SK-N-MC (cell line): ENCODE results near the gene SCGB1D2.
"Not testable (repeated sequence)": the region's sequence is repeated elsewhere in the genome, so short reads cannot be mapped to it uniquely, and the experiment has no call there.

Experiments used
- DNase-seq: peaks from one replicate; pipeline ENCODE4 v3.0.0-alpha.2; 2011; ENCODE audit warnings: low read depth, low spot score
- H3K27ac ChIP-seq: fragments of 200-600 bp; sonication (generic); 2 replicates; pipeline ENCODE4 v1.5.1; 2016; ENCODE audit warnings: mixed run types
- H3K36me3 ChIP-seq: fragments of 200-600 bp; sonication (generic); 2 replicates; pipeline ENCODE4 v1.6.1; 2017; ENCODE audit warnings: antibody characterized with exemption, low read length, mixed read lengths; ENCODE audit not compliant: insufficient read depth
- H3K4me3 ChIP-seq: fragments of 200-600 bp; sonication (generic); 2 replicates; pipeline ENCODE4 v1.5.1; 2016
- H3K9ac ChIP-seq: fragments of 200-600 bp; sonication (generic); 2 replicates; pipeline ENCODE4 v1.8.0; 2017; ENCODE audit warnings: mixed run types, mixed read lengths; ENCODE audit not compliant: insufficient read length
- H3K9me3 ChIP-seq: fragments of 200-600 bp; sonication (generic); 2 replicates; pipeline ENCODE4 v1.6.1; 2017; ENCODE audit warnings: low read depth, mild to moderate bottlenecking, antibody characterized with exemption, low read length, moderate library complexity, mixed read lengths
- EZH2 ChIP-seq: fragments of 200-600 bp; sonication (generic); IDR thresholded peaks from one replicate; pipeline ENCODE4 v1.6.1; 2017; ENCODE audit warnings: antibody characterized with exemption
- FOXP2 ChIP-seq: optimal IDR thresholded peaks from 2 replicates; pipeline ENCODE3; 2011; ENCODE audit warnings: mild to moderate bottlenecking, moderate library complexity; ENCODE audit not compliant: insufficient read depth; ENCODE audit errors: extremely low read length, control extremely low read depth
- POLR2AphosphoS5 ChIP-seq: IDR thresholded peaks from 2 replicates; pipeline ENCODE4 v1.6.1; 2012; ENCODE audit warnings: mild to moderate bottlenecking, low read depth, low read length, borderline replicate concordance

Gene SCGB1D2

GRCh38 chr11:62242021-62242420 lies at the start of gene SCGB1D2:
Gene SCGB1D2 (plus strand): TSS chr11:62242239. CDS start chr11:62242308, 69 bp downstream.
- H3K9ac ChIP-seq = no peak within 1 kb of the TSS
- no peaks in the 10 kb centered on the region for H3K9me3 ChIP-seq
- no peak within 1 kb of the TSS for H3K27ac ChIP-seq
- no peak for DNase-seq
- TF ChIP-seq POLR2AphosphoS5 = no peak
- no peak for TF ChIP-seq FOXP2
- no peak for TF ChIP-seq EZH2
- no peak within 1 kb of the TSS for H3K4me3 ChIP-seq
- H3K36me3 ChIP-seq = no peaks in the 10 kb centered on the region

- no peaks in the 10 kb centered on the region for H3K36me3 ChIP-seq
- H3K9ac ChIP-seq = no peak overlapping the region
- no peak for DNase-seq
- H3K27ac ChIP-seq = no peak overlapping the region
- H3K4me3 ChIP-seq = no peak overlapping the region
- no peaks in the 10 kb centered on the region for H3K9me3 ChIP-seq
- no peak for TF ChIP-seq POLR2AphosphoS5
Observed at GRCh38 chr11:62193952-62194351, 48.1 kb upstream of the SCGB1D2 start.

GRCh38 chr11:62195010-62195409 lies 47.0 kb upstream of the SCGB1D2 start:
- H3K27ac ChIP-seq, DNase-seq, H3K9ac ChIP-seq, H3K4me3 ChIP-seq, H3K36me3 ChIP-seq, H3K9me3 ChIP-seq: not testable (repeated sequence)

GRCh38 chr11:62195945-62196344 lies 46.1 kb upstream of the SCGB1D2 start:
- Histone ChIP-seq H3K36me3 (no peaks in the 10 kb centered on the region), H3K4me3 (no peak overlapping the region)

GRCh38 chr11:62197400-62197799 lies 44.6 kb upstream of the SCGB1D2 start:
- DNase-seq, H3K4me3 ChIP-seq, H3K9ac ChIP-seq, H3K9me3 ChIP-seq, H3K36me3 ChIP-seq, H3K27ac ChIP-seq: not testable (repeated sequence)

More at GRCh38 chr11:62195945-62196344, 46.1 kb upstream of the SCGB1D2 start:
- no peak for TF ChIP-seq EZH2
- TF ChIP-seq POLR2AphosphoS5 = no peak
- no peak for TF ChIP-seq FOXP2
- DNase-seq = no peak
- Histone ChIP-seq H3K27ac (no peak overlapping the region), H3K9ac (no peak overlapping the region), H3K9me3 (no peaks in the 10 kb centered on the region)

- Histone ChIP-seq H3K27ac (no peak overlapping the region), H3K9ac (no peak overlapping the region), H3K4me3 (no peak overlapping the region), H3K36me3 (no peaks in the 10 kb centered on the region), H3K9me3 (no peaks in the 10 kb centered on the region)
- no peak for DNase-seq
- TF ChIP-seq POLR2AphosphoS5 (no peak), FOXP2 (no peak), EZH2 (no peak)
Observed at GRCh38 chr11:62201376-62201775, 40.7 kb upstream of the SCGB1D2 start.

- H3K4me3 ChIP-seq = no peak overlapping the region
- TF ChIP-seq POLR2AphosphoS5 (no peak), EZH2 (no peak), FOXP2 (no peak)
- no peaks in the 10 kb centered on the region for H3K9me3 ChIP-seq
- no peak for DNase-seq
- no peak overlapping the region for H3K9ac ChIP-seq
- no peaks in the 10 kb centered on the region for H3K36me3 ChIP-seq
- no peak overlapping the region for H3K27ac ChIP-seq
Observed at GRCh38 chr11:62202910-62203309, 39.1 kb upstream of the SCGB1D2 start.

- Histone ChIP-seq H3K4me3 (no peak overlapping the region), H3K9ac (no peak overlapping the region), H3K27ac (no peak overlapping the region), H3K9me3 (no peaks in the 10 kb centered on the region), H3K36me3 (no peaks in the 10 kb centered on the region)
- DNase-seq = no peak
- TF ChIP-seq FOXP2 (no peak), POLR2AphosphoS5 (no peak), EZH2 (no peak)
Observed at GRCh38 chr11:62204430-62204829, 37.6 kb upstream of the SCGB1D2 start.

- TF ChIP-seq FOXP2 (no peak), POLR2AphosphoS5 (no peak), EZH2 (no peak)
- Histone ChIP-seq H3K4me3 (no peak overlapping the region), H3K27ac (no peak overlapping the region), H3K9me3 (no peaks in the 10 kb centered on the region), H3K9ac (no peak overlapping the region), H3K36me3 (no peaks in the 10 kb centered on the region)
- DNase-seq = no peak
Observed at GRCh38 chr11:62205441-62205840, 36.6 kb upstream of the SCGB1D2 start.

GRCh38 chr11:62206276-62207066 lies 35.6 kb upstream of the SCGB1D2 start:
- not testable (repeated sequence) for DNase-seq

More at GRCh38 chr11:62206276-62207066, 35.6 kb upstream of the SCGB1D2 start:
- not testable (repeated sequence) for H3K36me3 ChIP-seq, H3K9ac ChIP-seq, H3K27ac ChIP-seq, H3K4me3 ChIP-seq, H3K9me3 ChIP-seq
